ENCODE measurements around the gene CKS1B.

The CKS1B gene

DNA sequence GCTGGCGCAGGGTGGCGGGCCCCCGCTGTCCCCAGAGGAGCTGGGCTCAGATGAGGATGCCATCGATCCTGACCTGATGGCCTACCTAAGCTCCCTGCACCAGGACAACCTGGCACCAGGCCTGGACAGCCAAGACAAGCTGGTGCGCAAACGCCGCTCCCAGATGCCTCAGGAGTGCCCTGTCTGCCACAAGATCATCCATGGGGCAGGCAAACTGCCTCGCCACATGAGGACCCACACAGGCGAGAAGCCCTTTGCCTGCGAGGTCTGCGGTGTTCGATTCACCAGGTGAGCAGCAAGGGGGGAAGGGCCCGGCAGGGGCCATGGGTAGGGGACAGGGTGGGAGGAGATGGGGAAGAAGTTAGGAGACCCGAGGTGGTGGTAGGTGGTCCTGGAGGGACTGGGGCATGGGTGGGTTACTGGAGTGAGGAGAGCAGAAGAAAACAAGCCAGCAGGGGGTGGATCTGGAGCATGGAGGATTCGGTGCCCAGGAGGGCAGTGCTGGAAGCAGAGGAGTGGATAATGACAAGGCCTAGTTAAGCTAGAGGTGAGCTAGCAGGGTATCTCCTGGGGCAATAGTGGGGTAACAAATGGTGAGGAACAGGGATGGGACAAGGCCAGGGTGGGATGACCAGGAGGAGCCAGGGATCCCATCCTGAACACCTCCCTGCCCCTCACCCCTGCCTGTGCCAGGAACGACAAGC lies 41.2 kb downstream of the CKS1B start:
- no peak overlapping the region for H3K4me3 ChIP-seq (ENCODE audit: insufficient read depth, low read depth, low read length)
- WGBS, 2 experiments, result 95 to 96% methylated on average over 16 of the region's 16 CpGs
- H3K27ac ChIP-seq (ENCODE audit: insufficient read depth, low read depth, low read length, poor library complexity, severe bottlenecking), result no peak overlapping the region
- H3K9me3 ChIP-seq (ENCODE audit: control insufficient read depth, low read length), result no peaks in the 10 kb centered on the region
- no peaks in the 10 kb centered on the region for H3K27me3 ChIP-seq (ENCODE audit: control insufficient read depth, insufficient read depth, low read length, poor library complexity, severe bottlenecking)
- peaks cover 43% of the 10 kb centered on the region for H3K4me1 ChIP-seq (ENCODE audit: control insufficient read depth, insufficient read depth, low read length)
- peaks cover 4% of the 10 kb centered on the region for H3K36me3 ChIP-seq (ENCODE audit: control insufficient read depth, insufficient read depth, low read length)

GRCh38 chr1:155016231-155016831 lies 41.9 kb downstream of the CKS1B start:
- H3K4me3 ChIP-seq (ENCODE audit: insufficient read depth, low read depth, low read length), result no peak overlapping the region
- H3K36me3 ChIP-seq (ENCODE audit: control insufficient read depth, insufficient read depth, low read length), result peaks cover 4% of the 10 kb centered on the region
- peaks cover 37% of the 10 kb centered on the region for H3K4me1 ChIP-seq (ENCODE audit: control insufficient read depth, insufficient read depth, low read length)
- no peaks in the 10 kb centered on the region for H3K27me3 ChIP-seq (ENCODE audit: control insufficient read depth, insufficient read depth, low read length, poor library complexity, severe bottlenecking)
- no peaks in the 10 kb centered on the region for H3K9me3 ChIP-seq (ENCODE audit: control insufficient read depth, low read length)
- WGBS, 2 experiments, result 96% methylated on average over 26 of the region's 26 CpGs
- H3K27ac ChIP-seq (ENCODE audit: insufficient read depth, low read depth, low read length, poor library complexity, severe bottlenecking), result no peak overlapping the region

DNA sequence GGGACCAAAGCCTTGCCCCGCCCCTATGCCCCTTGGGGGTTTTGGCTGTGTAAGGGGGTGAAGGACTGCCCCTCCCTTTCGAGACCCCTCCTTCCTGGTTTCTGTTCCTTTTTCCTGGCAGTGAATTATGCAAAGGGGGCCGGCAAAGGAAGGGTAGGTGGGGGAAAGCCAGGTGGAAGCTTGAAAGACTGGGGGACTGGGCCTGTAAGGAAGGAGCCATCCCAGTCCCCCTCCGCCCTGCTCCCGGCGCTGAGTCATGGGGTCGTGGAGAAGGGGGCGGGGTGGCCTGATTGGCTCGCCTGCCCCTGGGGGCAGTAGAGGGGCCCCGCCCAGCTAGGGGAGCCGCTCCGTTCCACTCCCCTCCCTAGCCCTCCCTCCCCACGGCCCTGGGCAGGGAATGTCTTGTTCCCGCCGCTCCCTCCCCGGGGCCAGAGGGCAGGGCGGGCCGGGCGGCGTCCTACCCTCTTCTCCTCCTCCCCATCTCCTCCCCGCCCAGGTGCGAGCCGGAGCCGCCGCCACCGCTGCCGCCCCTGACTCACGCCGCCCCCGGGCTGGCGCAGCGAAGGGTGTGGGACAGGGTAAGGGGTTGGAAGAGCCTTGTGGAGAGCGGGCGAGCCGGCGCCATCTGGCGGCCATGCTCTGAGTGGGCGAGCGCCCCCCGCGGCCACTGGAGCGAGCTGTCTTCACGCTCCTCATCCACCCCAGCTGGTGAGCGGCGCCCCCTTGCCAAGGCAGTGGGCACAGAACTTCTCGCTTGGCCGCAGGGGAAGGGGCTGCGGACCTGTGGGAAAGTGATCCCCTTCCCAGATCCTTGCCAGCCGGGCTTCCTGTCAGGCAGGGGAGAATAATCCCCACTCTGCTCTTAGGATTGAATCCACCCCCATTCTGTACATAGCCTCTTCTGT lies 42.8 kb downstream of the CKS1B start:
- H3K27ac ChIP-seq (ENCODE audit: insufficient read depth, low read depth, low read length, poor library complexity, severe bottlenecking), result peak overlapping the region; percentile 75
- H3K36me3 ChIP-seq (ENCODE audit: control insufficient read depth, insufficient read depth, low read length), result peaks cover 4% of the 10 kb centered on the region
- H3K4me3 ChIP-seq (ENCODE audit: insufficient read depth, low read depth, low read length), result peak overlapping the region; percentile 22
- 4% methylated on average over 49 of the region's 49 CpGs for WGBS, 2 experiments
- no peaks in the 10 kb centered on the region for H3K27me3 ChIP-seq (ENCODE audit: control insufficient read depth, insufficient read depth, low read length, poor library complexity, severe bottlenecking)
- peaks cover 30% of the 10 kb centered on the region for H3K4me1 ChIP-seq (ENCODE audit: control insufficient read depth, insufficient read depth, low read length)
- no peaks in the 10 kb centered on the region for H3K9me3 ChIP-seq (ENCODE audit: control insufficient read depth, low read length)

DNA sequence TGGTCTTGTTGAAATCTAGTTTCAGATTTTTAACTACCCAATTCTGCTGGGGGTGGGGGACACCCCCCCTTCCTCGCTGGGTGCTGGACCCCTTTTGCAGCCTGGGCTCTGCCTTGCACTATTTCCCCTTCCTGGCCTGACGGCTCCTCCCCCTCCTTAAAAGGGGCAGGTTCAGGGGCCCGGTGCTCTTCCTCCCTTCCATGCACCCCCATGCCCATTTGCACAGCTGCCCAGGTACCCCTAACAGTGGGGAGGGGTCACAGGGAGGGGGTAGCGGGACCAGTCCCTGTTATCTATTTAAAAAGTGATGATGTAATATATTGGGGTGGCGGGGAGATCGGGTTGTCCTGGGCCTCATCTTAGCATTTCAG lies 43.5 kb downstream of the CKS1B start:
- WGBS, 2 experiments, result 78 to 79% methylated on average over 6 of the region's 6 CpGs
- Histone ChIP-seq H3K9me3 (ENCODE audit: control insufficient read depth, low read length) (no peaks in the 10 kb centered on the region), H3K27me3 (ENCODE audit: control insufficient read depth, insufficient read depth, low read length, poor library complexity, severe bottlenecking) (no peaks in the 10 kb centered on the region), H3K27ac (ENCODE audit: insufficient read depth, low read depth, low read length, poor library complexity, severe bottlenecking) (no peak overlapping the region), H3K4me1 (ENCODE audit: control insufficient read depth, insufficient read depth, low read length) (peaks cover 24% of the 10 kb centered on the region), H3K36me3 (ENCODE audit: control insufficient read depth, insufficient read depth, low read length) (peaks cover 4% of the 10 kb centered on the region), H3K4me3 (ENCODE audit: insufficient read depth, low read depth, low read length) (no peak overlapping the region)

DNA sequence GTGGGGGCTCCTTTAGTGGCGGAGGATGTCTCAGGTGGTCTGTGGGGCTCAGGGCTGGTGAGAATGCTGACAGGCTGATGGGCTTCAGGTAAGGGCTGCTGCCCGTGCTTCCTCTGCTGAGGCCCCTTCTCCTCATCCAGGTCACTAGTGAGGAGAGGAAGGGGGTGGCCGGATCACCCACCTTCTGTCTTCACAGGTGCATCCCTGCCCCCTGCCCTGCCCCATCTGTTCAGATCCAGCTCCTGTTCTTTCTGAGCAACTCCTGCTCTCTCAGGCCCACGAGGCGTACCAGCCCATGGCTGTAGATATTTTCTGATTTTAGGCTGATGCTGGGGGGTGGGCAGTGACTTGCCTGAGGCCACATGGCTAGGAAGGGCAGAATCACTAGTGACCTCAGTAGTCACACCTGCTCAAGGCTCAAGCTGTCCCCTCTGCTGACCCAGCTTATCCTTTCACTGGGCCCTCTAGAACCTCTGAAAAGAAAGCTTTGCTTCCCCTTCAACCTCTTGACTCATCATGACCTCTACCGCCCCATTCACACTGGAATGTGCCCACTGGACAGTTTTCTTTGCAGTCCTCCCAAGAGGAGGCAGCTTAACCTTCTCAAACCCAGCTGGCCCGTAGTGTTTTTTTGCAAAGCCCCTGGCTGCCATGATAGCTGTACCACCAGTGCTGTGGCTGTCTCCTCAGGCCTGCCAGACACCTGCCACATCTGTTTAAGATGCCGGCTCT lies 44.3 kb downstream of the CKS1B start:
- Histone ChIP-seq H3K4me3 (ENCODE audit: insufficient read depth, low read depth, low read length) (no peak overlapping the region), H3K4me1 (ENCODE audit: control insufficient read depth, insufficient read depth, low read length) (peaks cover 22% of the 10 kb centered on the region), H3K36me3 (ENCODE audit: control insufficient read depth, insufficient read depth, low read length) (peaks cover 4% of the 10 kb centered on the region), H3K9me3 (ENCODE audit: control insufficient read depth, low read length) (no peaks in the 10 kb centered on the region), H3K27ac (ENCODE audit: insufficient read depth, low read depth, low read length, poor library complexity, severe bottlenecking) (no peak overlapping the region), H3K27me3 (ENCODE audit: control insufficient read depth, insufficient read depth, low read length, poor library complexity, severe bottlenecking) (no peaks in the 10 kb centered on the region)
- WGBS, 2 experiments, result 88 to 91% methylated on average over 8 of the region's 8 CpGs

DNA sequence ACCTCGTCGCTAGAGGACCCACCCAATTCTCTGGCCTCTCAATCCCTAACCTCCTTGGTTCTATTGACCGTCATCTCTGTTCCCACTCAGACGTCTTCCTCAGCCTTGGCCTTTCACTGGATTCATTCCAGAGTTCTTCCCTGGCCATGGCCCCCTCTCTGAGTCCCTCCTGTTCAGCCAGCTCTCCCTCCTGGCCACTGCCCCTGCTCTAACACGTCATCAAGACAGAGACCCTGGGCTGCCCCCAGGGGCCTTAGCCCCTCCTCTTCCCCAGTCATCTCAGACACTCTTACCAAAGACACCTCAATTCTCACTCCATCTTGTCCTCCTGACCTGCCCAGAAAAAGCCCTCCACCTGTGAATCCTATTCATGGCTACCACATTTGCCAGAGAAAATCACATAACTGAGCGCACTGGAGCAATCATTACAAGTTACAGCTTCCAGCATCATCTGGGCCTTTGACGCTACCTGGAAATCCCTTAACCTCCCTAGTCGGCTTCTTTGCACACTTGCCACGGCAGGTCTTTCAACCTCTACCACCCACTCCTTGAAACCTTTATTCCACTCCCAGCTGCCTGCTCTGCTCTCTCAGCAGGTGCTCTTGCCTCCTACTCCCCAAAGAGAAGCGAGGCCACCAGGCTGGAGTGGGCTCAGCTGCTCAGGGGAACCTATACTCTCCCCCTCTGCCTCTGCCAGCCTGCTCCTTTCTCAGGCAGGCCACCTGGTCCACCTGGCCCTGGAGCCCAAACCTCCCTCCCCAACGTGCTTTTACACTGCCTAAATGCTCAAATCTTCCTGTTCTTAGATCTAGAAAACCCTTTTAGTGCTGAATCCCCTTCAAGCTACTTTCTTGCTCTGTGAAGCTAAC lies 45.1 kb downstream of the CKS1B start:
- Histone ChIP-seq H3K27me3 (ENCODE audit: control insufficient read depth, insufficient read depth, low read length, poor library complexity, severe bottlenecking) (no peaks in the 10 kb centered on the region), H3K27ac (ENCODE audit: insufficient read depth, low read depth, low read length, poor library complexity, severe bottlenecking) (no peak overlapping the region)
- WGBS, 2 experiments, result 78 to 80% methylated on average over 11 of the region's 11 CpGs

DNA sequence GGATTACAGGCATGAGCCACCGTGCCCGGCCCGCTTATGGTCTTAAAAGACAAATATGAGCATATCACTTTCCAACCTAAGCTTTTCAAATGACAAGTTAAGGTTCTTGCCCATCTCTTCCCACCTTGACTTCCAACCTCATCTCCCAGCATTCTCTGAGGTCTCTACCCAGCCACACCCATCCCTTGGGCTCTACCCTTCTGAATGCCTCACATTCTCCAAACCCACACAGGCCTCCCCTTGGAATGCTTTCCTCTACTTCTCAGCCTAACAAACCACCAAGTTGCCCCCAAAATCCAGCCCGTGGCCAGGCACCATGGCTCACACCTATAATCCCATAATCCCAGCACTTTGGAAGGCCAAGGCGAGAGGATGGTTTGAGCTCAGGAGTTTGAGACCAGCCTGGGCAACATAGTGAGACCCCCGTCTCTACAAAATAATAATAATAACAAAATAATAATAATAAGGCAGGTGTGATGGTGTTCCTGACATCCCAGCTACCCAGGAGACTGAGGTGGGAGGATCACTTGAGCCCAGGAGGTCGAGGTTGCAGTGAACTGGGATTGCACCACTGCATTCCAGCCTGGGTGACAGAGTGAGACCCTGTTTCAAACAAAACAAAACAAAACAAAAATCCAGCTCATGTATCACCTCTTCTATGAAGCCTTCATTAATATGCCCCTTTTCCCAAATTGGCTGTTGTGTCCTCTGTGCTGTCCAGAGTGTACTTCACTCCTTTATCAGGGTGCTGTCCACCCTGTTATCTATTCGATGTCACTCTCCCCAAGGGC lies 47.9 kb downstream of the CKS1B start:
- 88 to 90% methylated on average over 7 of the region's 8 CpGs for WGBS, 2 experiments
- H3K4me1 ChIP-seq (ENCODE audit: control insufficient read depth, insufficient read depth, low read length), result peaks cover 17% of the 10 kb centered on the region
- no peak overlapping the region for H3K27ac ChIP-seq (ENCODE audit: insufficient read depth, low read depth, low read length, poor library complexity, severe bottlenecking)
- H3K36me3 ChIP-seq (ENCODE audit: control insufficient read depth, insufficient read depth, low read length), result no peaks in the 10 kb centered on the region
- no peak overlapping the region for H3K4me3 ChIP-seq (ENCODE audit: insufficient read depth, low read depth, low read length)
- H3K9me3 ChIP-seq (ENCODE audit: control insufficient read depth, low read length), result no peaks in the 10 kb centered on the region
- no peaks in the 10 kb centered on the region for H3K27me3 ChIP-seq (ENCODE audit: control insufficient read depth, insufficient read depth, low read length, poor library complexity, severe bottlenecking)

More for the DNA sequence above, 45.1 kb downstream of the CKS1B start:
- Histone ChIP-seq H3K36me3 (ENCODE audit: control insufficient read depth, insufficient read depth, low read length) (peaks cover 3% of the 10 kb centered on the region), H3K4me3 (ENCODE audit: insufficient read depth, low read depth, low read length) (no peak overlapping the region), H3K9me3 (ENCODE audit: control insufficient read depth, low read length) (no peaks in the 10 kb centered on the region), H3K4me1 (ENCODE audit: control insufficient read depth, insufficient read depth, low read length) (peaks cover 22% of the 10 kb centered on the region)

DNA sequence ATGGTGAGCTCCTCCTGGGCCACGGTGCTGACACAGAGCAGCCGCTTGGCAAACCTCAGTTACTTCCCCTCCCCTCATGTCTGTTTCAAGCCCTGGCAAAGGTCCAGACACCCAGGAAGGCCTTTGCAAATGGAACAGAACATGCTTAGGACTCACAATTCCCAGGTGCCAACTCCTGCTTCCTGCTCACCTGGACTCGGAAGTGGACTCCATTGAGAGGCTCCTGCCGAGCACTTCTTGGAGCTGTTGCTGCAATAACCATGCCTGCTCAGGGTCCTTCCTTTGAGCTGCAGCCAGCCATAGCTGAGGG lies 48.4 kb downstream of the CKS1B start:
- H3K36me3 ChIP-seq (ENCODE audit: control insufficient read depth, insufficient read depth, low read length), result no peaks in the 10 kb centered on the region
- H3K4me1 ChIP-seq (ENCODE audit: control insufficient read depth, insufficient read depth, low read length), result peaks cover 15% of the 10 kb centered on the region
- H3K27me3 ChIP-seq (ENCODE audit: control insufficient read depth, insufficient read depth, low read length, poor library complexity, severe bottlenecking), result no peaks in the 10 kb centered on the region
- H3K4me3 ChIP-seq (ENCODE audit: insufficient read depth, low read depth, low read length), result no peak overlapping the region
- no peaks in the 10 kb centered on the region for H3K9me3 ChIP-seq (ENCODE audit: control insufficient read depth, low read length)
- no peak overlapping the region for H3K27ac ChIP-seq (ENCODE audit: insufficient read depth, low read depth, low read length, poor library complexity, severe bottlenecking)
- WGBS, 2 experiments, result 88 to 92% methylated on average over 4 of the region's 4 CpGs

DNA sequence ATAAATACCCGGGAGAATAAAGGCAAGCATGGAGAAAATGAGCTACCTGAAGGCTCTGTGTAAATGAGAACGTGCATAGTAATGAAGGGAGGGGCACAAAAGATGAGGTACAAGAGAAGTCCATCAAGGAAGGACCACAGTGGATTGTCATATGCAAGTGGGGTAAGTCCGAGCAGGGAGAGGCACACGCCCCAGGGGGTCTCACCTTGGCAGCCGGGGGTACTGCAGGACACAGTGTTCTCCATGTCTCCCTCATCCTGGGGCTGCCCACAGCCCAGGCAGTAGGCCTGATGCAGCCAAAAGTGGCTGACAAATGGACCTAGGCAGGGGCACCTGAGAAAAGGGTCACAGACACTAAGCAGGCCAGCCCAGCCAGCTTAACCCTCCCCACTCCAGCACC lies 49.1 kb downstream of the CKS1B start:
- Histone ChIP-seq H3K9me3 (ENCODE audit: control insufficient read depth, low read length) (no peaks in the 10 kb centered on the region), H3K27me3 (ENCODE audit: control insufficient read depth, insufficient read depth, low read length, poor library complexity, severe bottlenecking) (no peaks in the 10 kb centered on the region), H3K27ac (ENCODE audit: insufficient read depth, low read depth, low read length, poor library complexity, severe bottlenecking) (no peak overlapping the region), H3K4me3 (ENCODE audit: insufficient read depth, low read depth, low read length) (no peak overlapping the region), H3K36me3 (ENCODE audit: control insufficient read depth, insufficient read depth, low read length) (no peaks in the 10 kb centered on the region), H3K4me1 (ENCODE audit: control insufficient read depth, insufficient read depth, low read length) (peaks cover 9% of the 10 kb centered on the region)
- 81 to 85% methylated on average over 5 of the region's 5 CpGs for WGBS, 2 experiments
